HAP-1 (cell line): Measurements from ENCODE around the gene MGAT4C.
A peak's percentile ranks its signal among the peaks of the same experiment; 100 is the strongest.

Experiments
- DNase-seq, 2 experiments: peaks; one replicate each; pipeline ENCODE4 v3.0.0-alpha.2; 2016 to 2020; ENCODE audit warnings: low spot score in 2 of 2
- H3K27me3 ChIP-seq: fragments of 250-450 bp; sonication (Bioruptor Pico); 2 replicates; pipeline ENCODE4 v1.5.1; 2020; ENCODE audit warnings: low read depth, mild to moderate bottlenecking, moderate library complexity
- H3K36me3 ChIP-seq: fragments of 250-450 bp; sonication (Bioruptor Pico); replicated peaks from 2 replicates; pipeline ENCODE4 v1.5.1; 2020; ENCODE audit warnings: mild to moderate bottlenecking
- H3K4me1 ChIP-seq: fragments of 250-450 bp; sonication (Bioruptor Pico); 2 replicates; pipeline ENCODE4 v1.5.1; 2020; ENCODE audit warnings: mild to moderate bottlenecking
- H3K4me3 ChIP-seq: fragments of 250-450 bp; sonication (Bioruptor Pico); 2 replicates; pipeline ENCODE4 v1.5.1; 2020; ENCODE audit warnings: mild to moderate bottlenecking, moderate library complexity
- H3K9me3 ChIP-seq: fragments of 250-450 bp; sonication (Bioruptor Pico); 2 replicates; pipeline ENCODE4 v1.5.1; 2020; ENCODE audit warnings: mild to moderate bottlenecking, moderate library complexity
- in situ Hi-C: fragments of 300-500 bp; cut with MboI; formaldehyde crosslinking; loops from 3 replicates; pipeline ENCODE4 v1.14.3; 2020; ENCODE audit warnings: low sequenced_read_pairs, inconsistent platforms, mixed read lengths

The MGAT4C gene

GRCh38 chr12:85963326-85963725 is 292.9 kb downstream of the MGAT4C start:
- H3K36me3 ChIP-seq, result no peaks in the 10 kb centered on the region
- H3K4me3 ChIP-seq, result no peak overlapping the region
- no peaks in the 10 kb centered on the region for H3K27me3 ChIP-seq
- H3K9me3 ChIP-seq, result no peaks in the 10 kb centered on the region
- DNase-seq, result no peak
- H3K4me1 ChIP-seq, result 0 out of 2 replicates have a peak, but pooled peaks cover 5% of the 10 kb centered on the region
- in situ Hi-C loops, result no loop called here

GRCh38 chr12:85956081-85956480 is 300.1 kb downstream of the MGAT4C start:
- H3K36me3 ChIP-seq, result no peaks in the 10 kb centered on the region
- in situ Hi-C loops, result no loop called here
- H3K4me1 ChIP-seq, result peaks cover 19% of the 10 kb centered on the region
- peak in 1 of 2 experiments; percentile 57 for DNase-seq
- no peaks in the 10 kb centered on the region for H3K9me3 ChIP-seq
- no peaks in the 10 kb centered on the region for H3K27me3 ChIP-seq
- H3K4me3 ChIP-seq, result no peak overlapping the region

GRCh38 chr12:85955127-85955526 is 301.1 kb downstream of the MGAT4C start:
- DNase-seq, result no peak
- Histone ChIP-seq H3K4me3 (no peak overlapping the region), H3K9me3 (no peaks in the 10 kb centered on the region), H3K4me1 (peaks cover 19% of the 10 kb centered on the region), H3K36me3 (no peaks in the 10 kb centered on the region), H3K27me3 (0 out of 2 replicates have a peak, but pooled peaks cover 3% of the 10 kb centered on the region)
- in situ Hi-C loops, result no loop called here

- peak in 1 of 2 experiments; percentile 36 for DNase-seq
- in situ Hi-C loops, result no loop called here
- no peaks in the 10 kb centered on the region for H3K9me3 ChIP-seq
- H3K36me3 ChIP-seq, result no peaks in the 10 kb centered on the region
- no peak overlapping the region for H3K4me3 ChIP-seq
- H3K4me1 ChIP-seq, result peaks cover 28% of the 10 kb centered on the region
- H3K27me3 ChIP-seq, result 0 out of 2 replicates have a peak, but pooled peaks cover 3% of the 10 kb centered on the region
Observed at GRCh38 chr12:85951823-85952222, 304.4 kb downstream of the MGAT4C start.

- Histone ChIP-seq H3K36me3 (no peaks in the 10 kb centered on the region), H3K9me3 (no peaks in the 10 kb centered on the region), H3K4me3 (no peak overlapping the region), H3K27me3 (0 out of 2 replicates have a peak, but pooled peaks cover 3% of the 10 kb centered on the region), H3K4me1 (peaks cover 15% of the 10 kb centered on the region)
- in situ Hi-C loops, result no loop called here
- DNase-seq, result peak; percentile 56 to 95
Observed at GRCh38 chr12:85949253-85949652, 306.9 kb downstream of the MGAT4C start.

- Histone ChIP-seq H3K9me3 (no peaks in the 10 kb centered on the region), H3K27me3 (0 out of 2 replicates have a peak, but pooled peaks cover 3% of the 10 kb centered on the region), H3K4me3 (no peak overlapping the region), H3K4me1 (peaks cover 15% of the 10 kb centered on the region), H3K36me3 (no peaks in the 10 kb centered on the region)
- no peak for DNase-seq
- in situ Hi-C loops, result no loop called here
Observed at GRCh38 chr12:85948340-85948739, 307.9 kb downstream of the MGAT4C start.

- no peak for DNase-seq
- in situ Hi-C loops, result no loop called here
- peaks cover 12% of the 10 kb centered on the region for H3K4me1 ChIP-seq
- no peaks in the 10 kb centered on the region for H3K36me3 ChIP-seq
- H3K9me3 ChIP-seq, result no peaks in the 10 kb centered on the region
- H3K4me3 ChIP-seq, result no peak overlapping the region
- H3K27me3 ChIP-seq, result 0 out of 2 replicates have a peak, but pooled peaks cover 3% of the 10 kb centered on the region
Observed at GRCh38 chr12:85947286-85947685, 308.9 kb downstream of the MGAT4C start.

- Histone ChIP-seq H3K36me3 (no peaks in the 10 kb centered on the region), H3K9me3 (no peaks in the 10 kb centered on the region), H3K4me1 (peaks cover 9% of the 10 kb centered on the region), H3K4me3 (no peak overlapping the region), H3K27me3 (0 out of 2 replicates have a peak, but pooled peaks cover 3% of the 10 kb centered on the region)
- in situ Hi-C loops, result no loop called here
- no peak for DNase-seq
Observed at GRCh38 chr12:85946375-85946774, 309.8 kb downstream of the MGAT4C start.

GRCh38 chr12:85927166-85927565 is 329.0 kb downstream of the MGAT4C start:
- no peaks in the 10 kb centered on the region for H3K27me3 ChIP-seq
- no peaks in the 10 kb centered on the region for H3K9me3 ChIP-seq
- no peaks in the 10 kb centered on the region for H3K4me1 ChIP-seq
- no peak for DNase-seq
- H3K4me3 ChIP-seq, result no peak overlapping the region
- H3K36me3 ChIP-seq, result no peaks in the 10 kb centered on the region
- in situ Hi-C loops, result no loop called here

- H3K9me3 ChIP-seq, result no peaks in the 10 kb centered on the region
- H3K4me1 ChIP-seq, result no peaks in the 10 kb centered on the region
- DNase-seq, result peak in 1 of 2 experiments; percentile 25
- no peak overlapping the region for H3K4me3 ChIP-seq
- in situ Hi-C loops, result no loop called here
- no peaks in the 10 kb centered on the region for H3K36me3 ChIP-seq
- H3K27me3 ChIP-seq, result no peaks in the 10 kb centered on the region
Observed at GRCh38 chr12:85923767-85924331, 332.3 kb downstream of the MGAT4C start.

GRCh38 chr12:85920324-85920947 is 335.8 kb downstream of the MGAT4C start:
- Histone ChIP-seq H3K9me3 (no peaks in the 10 kb centered on the region), H3K36me3 (no peaks in the 10 kb centered on the region), H3K4me1 (no peaks in the 10 kb centered on the region), H3K27me3 (no peaks in the 10 kb centered on the region), H3K4me3 (no peak overlapping the region)
- in situ Hi-C loops, result no loop called here
- DNase-seq, result peak in 1 of 2 experiments; percentile 57
